SU-DHL-6 (cell line): ENCODE results near the gene GTF2IRD1.
"Not testable (repeated sequence)": the region's sequence is repeated elsewhere in the genome, so short reads cannot be mapped to it uniquely, and the experiment has no call there.

Source experiments
- CTCF ChIP-seq: fragments of 200-600 bp; sonication (generic); IDR thresholded peaks from one replicate; pipeline ENCODE4 v1.5.1; 2017; ENCODE audit warnings: antibody characterized with exemption, mild to moderate bottlenecking, low read length, moderate library complexity; ENCODE audit not compliant: insufficient read depth, poor library complexity, severe bottlenecking
- EZH2phosphoT487 ChIP-seq: fragments of 200-600 bp; sonication (generic), shearing (Covaris generic); conservative IDR thresholded peaks from 2 replicates; pipeline ENCODE4 v1.6.1; 2018; ENCODE audit warnings: mild to moderate bottlenecking, antibody characterized with exemption, low read length, moderate library complexity, mixed read lengths

- not testable (repeated sequence) for TF ChIP-seq CTCF, EZH2phosphoT487
Measured at GRCh38 chr7:74541937-74542336, 88.2 kb downstream of the GTF2IRD1 start.
